OCI-LY3 (cell line): Measurements from ENCODE around the gene POFUT2.

Experiments
- H2AFZ ChIP-seq: fragments of 200-600, 300-600 bp; shearing (Covaris generic); 2 replicates; pipeline ENCODE4 v1.6.0; 2014; ENCODE audit warnings: antibody characterized with exemption, low read depth, low read length
- H3K27ac ChIP-seq: fragments of 200-600, 300-600 bp; sonication (generic); 2 replicates; pipeline ENCODE4 v1.5.1; 2014; ENCODE audit warnings: mild to moderate bottlenecking, low read length, moderate library complexity, mixed read lengths
- H3K27me3 ChIP-seq: fragments of 200-600, 300-600 bp; sonication (generic); 2 replicates; pipeline ENCODE4 v1.6.1; 2014; ENCODE audit warnings: low read depth, low read length, mixed read lengths
- H3K36me3 ChIP-seq: fragments of 200-600, 300-600 bp; sonication (generic); replicated peaks from 2 replicates; pipeline ENCODE3; 2014; ENCODE audit warnings: low read depth, low read length, mixed read lengths
- H3K4me1 ChIP-seq: fragments of 300-600, 200-600 bp; sonication (generic); 2 replicates; pipeline ENCODE4 v1.6.1; 2014; ENCODE audit warnings: low read length, mixed read lengths
- H3K4me2 ChIP-seq: fragments of 200-600, 300-600 bp; sonication (generic); 2 replicates; pipeline ENCODE4 v1.6.1; 2014; ENCODE audit warnings: low read length, mixed read lengths
- H3K4me3 ChIP-seq: fragments of 300-600, 200-600 bp; sonication (generic); 2 replicates; pipeline ENCODE4 v1.5.1; 2014; ENCODE audit warnings: antibody characterized with exemption, mild to moderate bottlenecking, low read length, moderate library complexity
- H3K79me2 ChIP-seq: fragments of 300-600, 200-600 bp; shearing (Covaris generic); 2 replicates; pipeline ENCODE4 v1.6.1; 2014; ENCODE audit warnings: mild to moderate bottlenecking, low read length, mixed read lengths
- H3K9ac ChIP-seq: fragments of 300-600, 200-600 bp; shearing (Covaris generic); 2 replicates; pipeline ENCODE4 v1.6.0; 2014; ENCODE audit warnings: mild to moderate bottlenecking, low read length, moderate library complexity
- H3K9me3 ChIP-seq: fragments of 200-600, 300-600 bp; shearing (Covaris generic); 2 replicates; pipeline ENCODE4 v1.6.1; 2014; ENCODE audit warnings: low read length, mixed read lengths; ENCODE audit not compliant: insufficient read depth
- H4K20me1 ChIP-seq: fragments of 200-600, 300-600 bp; sonication (generic); 2 replicates; pipeline ENCODE4 v1.6.1; 2016; ENCODE audit warnings: low read length, mixed read lengths; ENCODE audit not compliant: insufficient read depth
- CTCF ChIP-seq: fragments of 200-600, 300-600 bp; sonication (generic); IDR thresholded peaks from 2 replicates; pipeline ENCODE4 v1.5.1; 2014; ENCODE audit warnings: antibody characterized with exemption, low read length, low read depth
- EZH2phosphoT487 ChIP-seq: fragments of 200-600 bp; shearing (Covaris generic); IDR thresholded peaks from 2 replicates; pipeline ENCODE4 v1.6.1; 2018; ENCODE audit warnings: antibody characterized with exemption, mixed run types, low read depth

Gene POFUT2

DNA sequence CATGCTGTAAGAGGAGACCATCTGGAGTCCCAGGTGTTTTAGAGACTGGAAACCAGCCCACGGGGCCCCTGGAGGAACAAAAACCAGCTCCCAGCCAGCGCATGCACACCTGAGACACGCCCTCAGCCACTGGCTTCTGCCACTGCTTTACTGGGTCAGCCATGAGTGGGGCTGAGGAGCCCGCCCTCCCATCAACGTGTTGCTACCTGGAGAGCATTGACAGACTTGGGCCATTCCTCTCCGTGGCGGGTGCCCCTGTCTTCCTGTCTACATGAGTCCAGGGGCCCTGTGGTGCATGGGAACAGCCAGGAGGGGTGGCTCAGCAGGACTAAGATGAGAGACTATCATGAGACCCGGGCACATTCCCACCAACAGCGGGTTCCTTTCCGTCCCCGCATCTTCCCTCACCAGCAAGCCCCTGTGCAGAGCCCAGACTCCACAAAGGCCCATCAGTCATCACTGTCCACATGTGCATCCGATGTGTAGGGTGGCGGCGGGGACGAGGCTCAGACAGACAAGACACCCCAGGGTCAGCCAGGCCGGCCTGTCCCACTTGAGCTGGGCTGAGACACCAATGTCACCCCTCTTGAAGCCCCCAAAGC lies 45.4 kb upstream of the POFUT2 start:
- TF ChIP-seq EZH2phosphoT487 (no peak), CTCF (no peak)
- H3K27ac ChIP-seq = no peak overlapping the region

DNA sequence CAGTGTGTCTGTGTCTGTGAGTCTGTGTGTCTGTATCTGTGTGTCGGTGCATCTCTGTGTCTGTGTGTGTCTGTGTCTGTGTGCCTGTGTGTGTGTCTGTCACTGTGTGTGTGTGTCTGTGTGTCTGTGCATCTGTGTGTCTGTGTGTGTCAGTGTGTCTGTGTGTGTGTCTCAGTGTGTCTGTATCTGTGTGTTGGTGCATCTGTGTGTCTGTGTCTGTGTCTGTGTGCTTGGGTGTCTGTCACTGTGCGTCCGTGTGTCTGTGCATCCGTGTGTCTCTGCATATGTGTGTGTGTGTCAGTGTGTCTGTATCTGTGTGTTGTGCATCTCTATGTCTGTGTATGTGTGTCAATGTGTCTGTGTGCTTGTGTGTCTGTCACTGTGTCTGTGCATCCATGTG lies 44.7 kb upstream of the POFUT2 start:
- H3K4me1 ChIP-seq = no peaks in the 10 kb centered on the region
- H3K9ac ChIP-seq = no peak overlapping the region
- H3K79me2 ChIP-seq = no peaks in the 10 kb centered on the region
- no peaks in the 10 kb centered on the region for H3K27me3 ChIP-seq
- no peaks in the 10 kb centered on the region for H3K36me3 ChIP-seq
- H4K20me1 ChIP-seq = no peaks in the 10 kb centered on the region
- no peak overlapping the region for H2AFZ ChIP-seq
- no peak overlapping the region for H3K4me2 ChIP-seq
- H3K9me3 ChIP-seq = no peaks in the 10 kb centered on the region
- no peak overlapping the region for H3K27ac ChIP-seq
- TF ChIP-seq EZH2phosphoT487 (no peak), CTCF (no peak)
- no peak overlapping the region for H3K4me3 ChIP-seq

More for the DNA sequence above, 45.4 kb upstream of the POFUT2 start:
- H3K4me3 ChIP-seq = no peak overlapping the region
- no peak overlapping the region for H3K9ac ChIP-seq
- no peaks in the 10 kb centered on the region for H4K20me1 ChIP-seq
- H2AFZ ChIP-seq = no peak overlapping the region
- no peaks in the 10 kb centered on the region for H3K4me1 ChIP-seq
- H3K27me3 ChIP-seq = no peaks in the 10 kb centered on the region
- H3K79me2 ChIP-seq = no peaks in the 10 kb centered on the region
- H3K36me3 ChIP-seq = no peaks in the 10 kb centered on the region
- H3K4me2 ChIP-seq = no peak overlapping the region
- H3K9me3 ChIP-seq = no peaks in the 10 kb centered on the region

- Histone ChIP-seq H3K79me2 (no peaks in the 10 kb centered on the region), H3K27me3 (no peaks in the 10 kb centered on the region), H2AFZ (no peak overlapping the region), H3K4me3 (no peak overlapping the region), H3K36me3 (no peaks in the 10 kb centered on the region), H3K4me2 (no peak overlapping the region), H3K27ac (no peak overlapping the region), H3K9me3 (no peaks in the 10 kb centered on the region), H3K4me1 (no peaks in the 10 kb centered on the region), H4K20me1 (no peaks in the 10 kb centered on the region), H3K9ac (no peak overlapping the region)
- TF ChIP-seq CTCF (no peak), EZH2phosphoT487 (no peak)
Measured at GRCh38 chr21:45331531-45332147, 43.9 kb upstream of the POFUT2 start.

GRCh38 chr21:45330851-45331261 lies 43.2 kb upstream of the POFUT2 start:
- Histone ChIP-seq H3K4me2 (no peak overlapping the region), H3K9ac (no peak overlapping the region), H3K79me2 (no peaks in the 10 kb centered on the region), H3K36me3 (no peaks in the 10 kb centered on the region), H3K4me1 (no peaks in the 10 kb centered on the region), H3K27ac (no peak overlapping the region), H4K20me1 (no peaks in the 10 kb centered on the region), H3K9me3 (no peaks in the 10 kb centered on the region), H2AFZ (no peak overlapping the region), H3K27me3 (no peaks in the 10 kb centered on the region), H3K4me3 (no peak overlapping the region)
- TF ChIP-seq EZH2phosphoT487 = no peak
